NCI-H146 (cell line): ENCODE measurements around the gene CRTAC1.

Source experiments
- DNase-seq: peaks from one replicate; lab custom pipeline; 2025; lab: John Stamatoyannopoulos, UW

The CRTAC1 gene

DNA sequence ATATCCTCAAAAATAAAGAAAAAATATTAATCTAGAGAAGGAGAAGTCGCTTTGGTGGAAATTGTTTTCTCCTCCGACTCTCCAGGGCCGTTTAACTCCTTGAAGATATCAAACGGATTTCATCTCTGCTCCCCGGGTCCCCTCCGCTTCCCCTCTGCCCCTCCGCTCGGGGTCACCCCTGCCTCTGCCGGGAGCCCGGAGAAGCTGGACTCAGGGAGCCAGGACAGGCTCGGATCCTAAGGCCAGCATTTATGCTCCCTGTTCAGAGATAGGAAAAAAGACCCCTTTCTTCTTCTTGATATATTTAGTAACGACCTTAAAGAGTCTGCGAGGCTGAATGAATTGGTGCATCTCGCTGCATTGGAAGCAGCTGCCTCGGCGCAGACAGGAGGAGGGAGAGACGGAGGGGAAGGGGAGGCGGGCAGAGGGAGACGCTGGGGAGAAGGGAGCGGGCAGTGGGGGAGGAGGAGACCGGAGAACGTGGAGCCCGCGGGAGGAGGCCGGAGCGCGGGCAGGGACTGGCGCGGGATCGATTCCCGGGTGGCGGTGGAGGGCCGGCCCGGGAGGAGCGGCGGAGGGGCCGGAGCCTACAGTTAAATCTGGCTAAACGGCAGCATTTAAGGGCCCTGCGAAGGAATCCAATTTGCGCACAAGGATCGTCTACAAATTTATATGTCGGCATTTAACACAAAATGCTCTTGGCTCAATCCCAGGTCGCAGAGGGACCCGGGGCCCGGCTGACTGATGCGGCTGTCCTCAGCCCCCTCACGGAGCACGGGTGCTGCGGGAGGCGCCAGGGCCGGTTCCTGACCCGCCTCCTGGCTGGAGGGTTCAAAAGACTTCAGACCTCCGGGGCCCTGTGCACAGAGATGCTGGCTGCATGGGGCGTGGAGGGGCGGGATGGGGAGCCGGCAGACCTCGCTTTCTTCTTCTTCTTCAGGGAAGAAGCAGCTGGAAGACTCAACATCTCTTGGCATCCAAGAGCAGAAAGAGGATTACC is 55.6 kb downstream of the CRTAC1 start:
- peak; percentile 13 for DNase-seq

GRCh38 chr10:97974100-97974499 is 56.3 kb downstream of the CRTAC1 start:
- DNase-seq, result peak; percentile 15

DNA sequence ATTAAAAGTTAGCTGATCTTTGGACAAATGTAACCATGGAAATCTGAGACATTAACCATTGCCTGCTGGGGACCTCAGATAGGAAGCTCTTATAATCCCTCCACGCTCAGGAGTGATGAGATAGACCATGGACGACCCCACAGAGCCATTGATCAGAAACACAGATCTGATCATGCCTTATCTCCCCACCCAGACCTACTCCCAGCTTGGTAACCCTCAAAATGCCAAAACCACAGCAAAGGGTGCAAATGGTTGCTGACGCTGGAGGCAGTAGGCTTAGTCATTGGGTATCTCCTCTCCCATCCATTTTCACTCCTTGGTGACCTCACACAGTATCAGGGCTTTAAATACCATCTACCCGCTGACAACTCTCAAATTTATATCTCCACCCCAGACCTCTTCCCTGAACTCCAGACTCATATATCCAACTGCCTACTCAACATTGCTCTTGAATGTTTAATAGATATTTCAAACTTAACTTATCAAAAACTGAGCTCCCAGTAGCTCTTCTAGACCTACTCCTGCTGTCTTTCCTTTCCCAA is 60.8 kb downstream of the CRTAC1 start:
- no peak for DNase-seq

- DNase-seq, result no peak
Measured at GRCh38 chr10:97964748-97965147, 65.7 kb downstream of the CRTAC1 start.

DNA sequence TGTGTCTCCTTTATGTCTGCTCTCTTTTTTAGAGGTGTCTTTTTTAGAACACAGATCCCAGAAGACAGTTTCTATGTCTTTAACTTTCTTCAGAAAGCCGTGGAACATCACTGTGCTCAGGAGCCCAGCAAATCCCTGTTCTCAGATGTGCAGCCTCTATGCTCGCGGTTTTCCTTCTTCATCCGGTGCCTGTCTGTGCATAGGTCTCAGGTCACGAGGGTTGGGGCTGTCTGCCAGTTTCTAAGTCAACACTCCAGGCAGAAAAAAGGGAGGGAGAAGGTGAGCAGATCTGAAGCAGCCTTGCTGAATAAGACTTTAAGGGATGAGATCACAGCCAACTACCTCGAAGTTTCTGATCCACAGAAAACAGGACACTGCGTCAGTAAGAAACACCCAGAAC is 68.5 kb downstream of the CRTAC1 start:
- no peak for DNase-seq

DNA sequence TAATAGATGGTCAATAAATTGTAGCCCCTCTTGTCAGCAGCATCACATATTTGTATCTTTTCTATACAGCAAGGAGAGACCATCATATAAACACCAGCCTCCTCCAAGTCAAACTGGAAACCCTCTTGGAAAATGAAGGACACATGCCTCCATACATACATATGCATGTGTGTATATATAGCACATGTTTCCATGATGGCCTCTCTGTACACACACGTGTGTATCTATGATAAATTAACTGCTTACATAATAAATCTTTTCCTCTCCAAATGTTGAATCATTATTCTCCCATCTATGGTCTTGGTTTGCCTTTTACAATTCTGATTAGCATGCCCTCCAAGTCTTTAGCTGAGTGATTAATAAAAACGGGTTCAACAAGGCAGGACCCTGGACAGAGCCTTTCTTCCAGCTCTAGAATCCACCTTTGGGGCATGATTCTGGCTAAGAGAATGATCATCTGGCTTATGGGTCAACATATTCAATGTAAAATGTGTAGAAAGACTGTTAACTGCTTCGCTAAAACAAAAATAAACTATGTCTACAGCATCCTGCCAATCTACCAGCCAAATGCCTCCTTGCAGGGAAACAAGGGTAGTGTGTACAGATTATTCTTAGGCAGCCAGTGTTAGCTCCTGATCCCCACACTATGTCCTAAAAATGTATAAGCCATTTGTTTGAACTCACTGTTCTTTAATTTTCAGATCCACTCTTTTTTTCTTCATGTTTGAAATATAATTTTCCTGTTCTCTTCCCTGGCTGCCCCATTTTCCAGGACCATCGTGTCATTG is 70.0 kb downstream of the CRTAC1 start:
- no peak for DNase-seq

- DNase-seq, result no peak
Measured at GRCh38 chr10:97949462-97949861, 81.0 kb downstream of the CRTAC1 start.

DNA sequence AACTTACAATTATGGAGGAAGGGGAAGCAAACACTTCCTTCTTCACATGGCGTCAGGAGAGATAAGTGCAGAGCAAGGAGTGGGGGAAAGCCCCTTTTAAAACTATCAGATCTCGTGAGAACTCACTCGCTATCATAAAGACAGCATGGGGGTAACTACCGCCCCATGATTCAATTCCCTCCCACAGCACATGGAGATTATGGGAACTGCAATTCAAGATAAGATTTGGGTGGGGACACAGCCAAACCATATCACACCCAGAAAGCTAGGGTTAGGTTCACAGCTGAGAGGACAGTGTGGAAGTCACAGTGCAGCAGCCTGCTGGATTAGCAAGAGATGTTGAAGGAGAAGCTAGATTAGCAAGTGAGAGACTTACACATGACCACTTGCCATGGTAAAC is 81.6 kb downstream of the CRTAC1 start:
- DNase-seq, result no peak

DNA sequence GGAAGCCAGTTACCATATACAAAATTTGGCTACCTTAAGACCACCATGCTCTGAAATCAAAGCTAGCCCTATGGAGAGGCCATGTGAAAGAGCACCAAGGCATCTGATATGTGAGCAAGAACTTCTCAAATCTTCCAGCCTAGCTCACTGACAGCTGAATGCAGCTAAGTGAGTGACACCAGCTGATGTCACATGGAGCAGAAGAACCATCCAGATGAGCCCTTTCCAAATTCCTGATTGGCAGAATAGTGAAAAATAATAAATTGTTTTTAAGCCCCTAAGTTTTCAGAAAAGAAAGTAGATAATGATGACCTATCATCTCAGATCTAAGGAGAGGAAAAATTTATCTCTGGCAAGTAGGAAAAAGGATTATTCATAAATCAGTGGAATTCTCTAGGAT is 85.6 kb downstream of the CRTAC1 start:
- no peak for DNase-seq

- DNase-seq, result no peak
Measured at GRCh38 chr10:97943294-97943693, 87.1 kb downstream of the CRTAC1 start.

DNA sequence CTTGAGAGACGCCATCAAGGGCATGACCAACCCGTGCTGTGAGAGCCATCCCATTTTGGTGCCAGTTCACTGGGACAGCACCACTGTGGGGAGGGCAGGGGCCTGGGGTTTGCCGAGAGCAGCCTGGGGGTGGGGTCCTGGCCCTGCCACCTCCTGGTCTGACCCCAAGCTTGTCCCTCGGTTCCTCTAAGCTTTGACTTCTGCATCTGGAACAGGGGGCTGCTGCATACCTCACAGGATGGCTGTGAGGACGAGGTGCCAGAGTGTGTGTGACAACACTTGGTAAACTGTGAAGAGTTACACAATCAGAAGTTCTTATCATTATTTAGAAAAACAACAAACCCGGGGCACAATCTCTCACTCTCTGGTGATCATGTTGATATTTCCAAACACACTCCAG is 89.9 kb downstream of the CRTAC1 start:
- no peak for DNase-seq

GRCh38 chr10:97939446-97939990 is 90.9 kb downstream of the CRTAC1 start:
- DNase-seq, result no peak

GRCh38 chr10:97937928-97938327 is 92.5 kb downstream of the CRTAC1 start:
- DNase-seq, result no peak

- no peak for DNase-seq
Measured at GRCh38 chr10:97937054-97937453, 93.4 kb downstream of the CRTAC1 start.

GRCh38 chr10:97936126-97936525 is 94.3 kb downstream of the CRTAC1 start:
- no peak for DNase-seq

GRCh38 chr10:97932932-97933530 is 97.4 kb downstream of the CRTAC1 start:
- DNase-seq, result no peak

GRCh38 chr10:97931041-97931440 is 99.4 kb downstream of the CRTAC1 start:
- DNase-seq, result no peak

DNA sequence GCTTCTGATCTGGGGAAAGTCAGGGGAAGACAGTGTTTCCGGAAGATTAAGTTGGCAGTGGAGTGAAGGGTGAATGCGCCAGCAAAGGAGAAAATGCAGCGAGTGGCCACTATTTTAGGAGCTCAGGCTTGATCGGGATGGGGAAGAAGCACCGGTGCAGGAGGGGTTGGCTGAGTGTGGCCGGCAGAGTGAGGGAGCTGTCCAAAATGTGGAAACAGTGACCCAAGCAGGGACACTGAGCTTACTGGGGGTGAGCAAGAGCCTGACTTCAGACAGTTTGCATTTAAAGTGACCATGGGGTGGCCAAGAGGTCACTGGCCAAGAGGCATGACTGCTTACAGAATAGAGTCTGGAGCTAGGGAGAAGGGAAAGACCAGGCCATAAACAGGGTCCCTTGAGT is 101.5 kb downstream of the CRTAC1 start:
- no peak for DNase-seq

GRCh38 chr10:97927622-97928021 is 102.8 kb downstream of the CRTAC1 start:
- peak; percentile 42 for DNase-seq

GRCh38 chr10:97926055-97926454 is 104.4 kb downstream of the CRTAC1 start:
- no peak for DNase-seq

GRCh38 chr10:97925308-97925938 is 105.0 kb downstream of the CRTAC1 start:
- no peak for DNase-seq

DNA sequence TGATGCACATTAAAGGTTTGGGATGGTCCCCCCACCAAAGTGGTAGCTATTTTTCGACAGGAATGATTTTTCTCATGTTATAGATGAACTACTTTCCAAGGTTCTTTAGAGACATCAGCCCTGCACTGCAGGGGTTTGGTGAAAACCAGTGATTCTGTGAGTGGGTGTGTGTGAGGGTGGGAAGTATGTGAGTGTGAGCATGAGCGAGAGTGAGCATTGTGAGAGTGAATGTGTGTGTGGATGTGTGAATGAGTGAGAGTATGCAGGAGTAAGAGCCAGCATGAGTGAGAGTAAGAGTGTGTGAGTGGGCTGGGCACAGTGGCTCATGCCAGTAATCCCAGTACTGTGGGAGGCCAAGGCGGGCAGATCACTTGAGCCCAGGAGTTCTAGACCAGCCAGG is 105.7 kb downstream of the CRTAC1 start:
- no peak for DNase-seq
